GM12865 (cell line): ENCODE measurements around the gene IRS2.

ENCODE experiments used
- DNase-seq: peaks from one replicate; pipeline ENCODE4 v3.0.0; 2010; ENCODE audit warnings: low read depth
- H3K4me3 ChIP-seq: 2 replicates; pipeline ENCODE4 v1.5.1; 2011; ENCODE audit warnings: mild to moderate bottlenecking, low read depth, low read length, control low read depth
- CTCF ChIP-seq: IDR thresholded peaks from 2 replicates; pipeline ENCODE4 v1.5.1; 2011; ENCODE audit warnings: low read length, control low read depth, low read depth, inconsistent platforms; ENCODE audit not compliant: insufficient read depth; ENCODE audit errors: missing control alignments

IRS2 gene

DNA sequence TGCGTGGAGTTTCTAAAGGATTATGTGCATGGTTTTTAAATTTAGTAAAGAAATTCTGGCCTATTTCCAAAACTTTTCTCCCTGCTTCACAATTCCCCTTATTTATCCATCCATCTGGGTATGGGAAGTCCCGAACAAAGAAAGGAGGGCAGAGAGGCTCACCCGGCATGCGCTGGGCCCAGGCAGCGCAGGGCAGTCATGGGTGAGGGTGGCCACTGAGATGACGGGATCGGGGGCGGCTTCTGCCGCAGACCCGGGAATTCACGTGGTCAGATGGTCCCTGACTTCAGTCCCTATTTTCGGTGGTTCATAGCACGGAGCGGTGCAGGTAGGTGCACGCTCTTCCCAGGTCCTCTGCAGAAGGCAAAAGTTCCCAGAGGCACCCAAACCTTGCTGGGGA is 14.5 kb downstream of the IRS2 start:
- DNase-seq, result no peak
- TF ChIP-seq CTCF, result no peak
- H3K4me3 ChIP-seq, result no peak overlapping the region

- no peak overlapping the region for H3K4me3 ChIP-seq
- no peak for TF ChIP-seq CTCF
- DNase-seq, result no peak
Observed at GRCh38 chr13:109770436-109770835, 15.9 kb downstream of the IRS2 start.

DNA sequence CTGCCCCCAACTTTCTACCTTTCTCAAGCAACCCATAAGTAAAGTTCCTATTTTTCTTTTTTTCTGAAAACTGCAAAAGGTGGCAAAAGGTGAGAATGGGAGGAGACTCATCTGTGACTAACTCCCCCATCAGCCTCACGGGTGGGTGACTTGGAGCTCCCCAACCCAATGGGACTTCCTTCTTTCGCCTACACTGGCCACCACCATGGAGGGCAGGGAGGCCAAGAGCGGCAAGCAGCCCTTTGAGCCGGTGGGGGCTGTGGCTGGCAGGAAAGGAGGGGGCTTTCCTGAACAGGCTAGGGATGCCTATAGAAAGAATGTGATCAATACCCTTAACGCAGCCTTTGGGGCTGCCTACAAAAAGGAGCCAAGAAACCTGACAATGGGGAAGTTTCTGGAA is 16.5 kb downstream of the IRS2 start:
- no peak overlapping the region for H3K4me3 ChIP-seq
- no peak for DNase-seq
- no peak for TF ChIP-seq CTCF

DNA sequence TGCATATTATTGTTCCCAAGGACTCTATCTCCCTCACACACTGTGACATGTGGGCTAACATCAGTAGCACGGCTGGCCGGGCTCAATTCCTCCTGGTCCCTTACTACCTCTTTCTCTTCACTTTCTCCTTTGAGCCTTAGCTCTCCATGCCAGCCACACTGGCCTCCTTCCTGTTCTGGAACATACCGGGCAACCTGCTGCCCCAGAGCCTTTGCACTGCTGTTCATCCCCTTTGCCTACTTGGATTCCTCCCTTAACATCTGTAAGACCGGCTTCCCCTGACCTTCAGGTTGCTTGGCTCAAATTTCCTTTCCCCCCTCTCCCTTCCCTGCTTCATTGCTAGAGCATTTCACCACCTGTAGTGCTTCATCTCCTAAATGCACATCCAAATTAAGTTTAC is 17.1 kb downstream of the IRS2 start:
- DNase-seq, result no peak
- no peak for TF ChIP-seq CTCF
- no peak overlapping the region for H3K4me3 ChIP-seq

DNA sequence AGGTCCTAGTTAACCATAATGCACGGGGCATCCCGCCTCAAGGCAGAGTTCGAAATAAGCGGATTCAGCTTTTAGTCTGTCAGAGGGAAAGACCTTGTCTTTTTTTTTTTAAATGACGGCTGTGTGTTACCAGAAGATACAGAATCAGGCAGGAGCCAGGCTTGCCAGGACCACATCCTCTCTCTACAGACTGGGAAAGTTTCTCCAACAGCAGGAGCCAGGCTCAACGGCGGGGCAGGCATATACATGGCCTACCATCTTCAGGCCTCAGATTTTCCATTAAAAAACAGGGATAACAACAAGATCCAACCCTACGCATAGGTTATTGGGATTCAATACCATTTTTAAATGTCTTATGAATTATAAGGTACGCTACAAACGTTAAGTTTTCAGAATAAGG is 17.8 kb downstream of the IRS2 start:
- TF ChIP-seq CTCF, result no peak
- no peak overlapping the region for H3K4me3 ChIP-seq

GRCh38 chr13:109768176-109768575 is 18.2 kb downstream of the IRS2 start:
- no peak for DNase-seq
- no peak overlapping the region for H3K4me3 ChIP-seq
- TF ChIP-seq CTCF, result no peak

More for the DNA sequence above, 17.8 kb downstream of the IRS2 start:
- DNase-seq, result no peak

DNA sequence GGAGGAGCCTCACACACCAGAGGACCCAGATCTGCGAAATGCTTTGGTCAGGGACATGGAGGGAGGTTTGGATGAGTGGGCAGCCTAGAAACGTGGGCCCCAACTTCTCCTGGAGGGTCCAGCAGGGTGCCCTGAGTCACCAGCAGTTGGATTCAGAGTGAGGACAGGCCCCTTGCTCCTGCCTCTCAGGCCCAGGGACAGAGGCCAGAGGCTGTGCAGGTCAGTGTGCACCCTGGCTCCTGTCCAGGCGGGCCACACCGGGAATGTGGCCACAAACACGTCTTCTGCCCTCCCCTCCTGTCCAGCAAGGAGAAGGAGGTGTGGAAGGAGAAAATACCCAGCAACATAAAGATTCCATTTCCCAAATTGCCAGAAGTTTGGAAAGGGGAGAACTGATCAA is 19.4 kb downstream of the IRS2 start:
- TF ChIP-seq CTCF, result no peak
- DNase-seq, result no peak
- H3K4me3 ChIP-seq, result no peak overlapping the region
